ENCODE measurements around the gene FOXP1.
A peak's percentile ranks its signal among the peaks of the same experiment; 100 is the strongest.

Gene FOXP1

DNA sequence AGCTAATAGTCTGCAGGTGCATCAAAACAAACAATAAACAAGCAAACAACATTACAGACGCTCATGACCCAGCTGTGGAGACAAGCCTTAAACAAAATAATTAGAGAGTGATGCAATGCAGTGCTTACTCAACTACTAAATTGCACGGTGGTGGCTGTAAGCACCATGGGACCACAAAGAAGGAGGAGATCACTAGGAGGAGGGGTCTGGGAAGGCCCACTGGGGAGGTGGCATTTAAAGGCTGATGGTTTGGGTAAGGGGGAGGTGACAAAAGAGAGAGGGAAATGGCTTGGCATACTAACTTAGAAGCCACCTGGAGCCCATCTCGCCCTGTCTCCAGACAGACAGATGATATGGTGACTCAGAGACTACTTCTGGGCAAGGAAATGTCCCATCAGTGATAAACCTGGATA is 516.7 kb downstream of the FOXP1 start:
- no peak for DNase-seq (ENCODE audit: low read depth in 2 of 2, low spot score in 1 of 2)

DNA sequence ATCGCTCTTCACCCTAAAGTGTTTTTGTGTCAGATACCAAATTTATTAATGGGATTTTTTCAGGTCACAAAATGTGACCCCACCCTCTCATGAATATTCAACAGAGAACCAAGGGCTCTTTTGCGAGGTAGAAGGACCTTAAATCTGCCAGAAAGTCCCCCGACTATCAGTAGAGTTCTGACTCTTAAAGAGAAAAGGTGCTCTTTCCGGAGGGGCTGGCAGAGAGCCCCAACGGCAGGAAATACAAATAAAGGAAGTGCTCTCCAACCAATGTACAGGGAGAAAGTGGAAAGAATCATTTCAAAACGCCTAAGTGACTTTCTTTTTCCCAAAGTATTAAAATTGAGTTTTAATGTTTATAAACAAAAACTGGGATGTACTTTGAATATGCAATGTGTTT is 517.2 kb downstream of the FOXP1 start:
- DNase-seq (ENCODE audit: low read depth in 2 of 2, low spot score in 1 of 2), result no peak

DNA sequence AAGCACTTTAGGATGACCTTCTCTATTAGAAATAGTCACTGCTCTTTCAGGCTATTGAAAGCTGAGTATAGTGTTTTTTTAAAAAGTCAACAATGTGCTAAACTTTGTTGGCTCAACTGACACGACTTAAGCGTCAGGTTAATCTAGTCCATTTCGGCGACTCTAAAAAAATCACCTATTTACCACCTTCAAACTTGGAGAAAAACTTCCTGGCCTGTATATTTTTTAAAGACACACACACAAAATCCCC is 517.8 kb downstream of the FOXP1 start:
- DNase-seq (ENCODE audit: low read depth in 2 of 2, low spot score in 1 of 2), result no peak

DNA sequence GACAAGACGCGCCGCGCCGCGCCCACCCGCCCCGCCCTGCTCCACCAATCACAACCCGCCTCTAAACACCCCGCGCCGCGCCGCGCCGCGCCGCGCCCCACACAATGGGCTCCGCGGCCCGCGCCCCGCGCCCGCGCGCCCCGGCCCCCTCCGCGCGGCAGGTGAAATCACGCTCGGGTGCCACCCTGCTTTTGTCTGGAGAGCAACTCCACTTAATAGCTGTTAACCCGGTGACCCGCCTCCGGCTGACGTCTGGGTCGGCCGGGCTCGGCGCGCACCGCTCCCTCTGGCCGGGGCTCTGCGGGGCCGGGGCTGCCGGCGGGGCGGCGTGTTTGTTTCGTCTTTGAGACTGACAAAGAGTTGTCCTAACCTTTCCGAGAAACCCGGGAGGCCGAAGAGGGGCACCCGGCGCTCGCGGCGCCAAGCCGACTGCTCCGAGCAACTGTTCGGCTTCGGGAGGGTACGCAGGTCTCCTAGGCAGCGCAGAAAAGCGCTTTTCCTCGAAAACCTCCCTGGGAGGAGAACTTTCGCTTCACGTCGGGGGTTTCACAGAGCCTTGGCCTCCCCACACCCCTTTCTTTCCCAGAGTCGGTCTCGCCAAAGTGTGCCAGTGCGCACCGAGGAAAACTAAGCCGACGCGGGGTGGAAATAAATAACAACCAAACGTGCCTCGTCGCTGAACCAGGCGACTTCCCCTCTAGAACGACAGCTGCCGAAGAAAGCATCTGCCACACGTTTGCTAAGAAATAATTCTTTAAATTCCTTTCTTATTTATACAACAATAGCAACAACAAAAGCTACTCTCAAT is 518.4 kb downstream of the FOXP1 start:
- peak in 1 of 2 donors; percentile 20 for DNase-seq (ENCODE audit: low read depth in 2 of 2, low spot score in 1 of 2)

DNA sequence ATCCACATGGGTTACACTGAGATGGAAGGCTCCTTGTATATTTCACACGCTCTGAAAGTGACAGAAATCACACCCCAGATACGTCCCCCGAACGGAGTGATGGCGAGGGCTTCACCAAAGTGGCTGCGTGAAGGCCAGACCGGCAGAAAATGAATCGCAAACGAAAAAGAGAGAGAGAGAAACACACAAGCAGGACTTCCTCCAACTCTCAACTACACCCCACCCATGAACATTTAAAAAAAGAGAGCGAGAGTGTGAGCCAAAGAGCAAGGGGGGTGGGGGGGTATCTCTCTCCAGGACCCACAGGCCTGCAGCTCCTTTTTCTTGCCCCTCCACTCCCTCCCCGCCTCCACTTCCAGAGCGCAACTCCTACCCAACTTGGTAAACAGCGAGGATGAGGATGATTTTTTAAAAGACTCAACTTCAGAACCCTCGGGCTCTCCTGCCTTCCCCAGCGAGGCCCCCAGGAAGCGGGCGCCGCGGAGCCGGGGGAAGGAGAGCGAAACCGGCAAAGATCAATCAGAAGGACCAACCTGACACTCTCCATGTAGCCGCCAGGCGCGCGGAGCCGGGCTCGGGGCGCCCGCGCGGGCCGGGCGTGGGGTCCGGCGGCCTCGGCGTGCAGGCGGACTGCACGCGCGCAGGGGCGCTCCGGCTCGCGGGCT is 519.1 kb downstream of the FOXP1 start:
- DNase-seq (ENCODE audit: low read depth in 2 of 2, low spot score in 1 of 2), result peak in 1 of 2 donors; percentile 38

DNA sequence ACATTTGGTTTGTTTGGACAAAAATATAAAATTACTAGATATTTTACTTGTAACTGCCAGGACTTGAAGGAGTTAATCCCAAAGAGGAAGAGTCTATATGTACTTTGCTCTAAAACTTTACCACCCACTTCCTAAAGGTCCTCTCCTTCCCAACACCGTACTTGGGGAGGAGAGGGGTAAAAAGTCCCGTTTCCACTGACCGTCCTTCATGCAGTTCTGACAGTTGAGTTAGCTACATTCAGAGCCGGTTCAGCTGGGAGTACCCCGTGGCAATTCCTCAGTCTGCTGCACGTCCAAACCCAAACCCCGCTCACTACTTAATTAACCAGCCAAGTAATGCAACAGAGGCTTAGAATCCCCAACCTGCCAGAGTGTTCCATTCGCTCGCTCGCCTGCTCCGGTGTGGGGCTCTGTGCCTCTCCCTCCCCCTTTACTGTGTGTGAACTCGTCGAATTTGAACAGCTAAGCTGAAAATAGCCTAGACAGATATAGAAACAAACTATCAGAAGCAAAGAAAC is 519.7 kb downstream of the FOXP1 start:
- no peak for DNase-seq (ENCODE audit: low read depth in 2 of 2, low spot score in 1 of 2)

DNA sequence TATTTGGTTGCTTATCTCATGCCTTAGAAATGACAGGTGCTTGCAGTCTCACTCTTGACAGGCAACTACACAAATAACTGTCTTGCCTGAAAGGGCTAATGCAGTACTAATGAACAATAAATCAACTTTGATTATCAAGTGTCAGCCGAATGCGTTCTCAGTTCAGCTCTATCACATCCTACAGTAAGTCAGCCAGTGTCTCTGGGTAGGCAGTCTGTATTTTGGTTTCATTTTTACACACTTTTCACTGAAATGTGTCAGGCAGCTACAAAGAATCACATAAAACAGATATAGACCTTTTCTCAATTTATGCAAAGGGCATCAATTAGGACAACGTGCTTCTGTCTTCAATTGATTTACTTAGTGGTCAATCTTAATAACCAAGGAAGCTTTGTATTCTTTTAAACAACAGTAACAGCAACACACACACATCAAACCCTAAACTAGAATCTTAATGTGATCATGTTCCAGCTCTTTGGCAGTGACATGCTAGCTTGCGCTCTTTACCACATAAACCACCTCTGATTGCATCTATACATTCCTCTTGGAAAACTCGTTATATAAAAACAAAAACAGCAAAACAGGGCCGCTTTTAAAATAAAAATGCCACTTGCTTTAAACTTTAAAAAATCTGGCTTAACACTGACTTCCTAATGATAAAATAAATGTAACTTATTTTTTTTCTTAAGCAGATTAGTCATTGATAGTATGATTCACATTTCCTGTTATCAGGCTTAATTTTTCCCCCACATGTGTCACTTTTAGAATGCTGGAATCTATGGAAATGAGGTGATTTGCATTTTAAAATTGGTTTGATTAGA is 520.4 kb downstream of the FOXP1 start:
- DNase-seq (ENCODE audit: low read depth in 2 of 2, low spot score in 1 of 2), result no peak

DNA sequence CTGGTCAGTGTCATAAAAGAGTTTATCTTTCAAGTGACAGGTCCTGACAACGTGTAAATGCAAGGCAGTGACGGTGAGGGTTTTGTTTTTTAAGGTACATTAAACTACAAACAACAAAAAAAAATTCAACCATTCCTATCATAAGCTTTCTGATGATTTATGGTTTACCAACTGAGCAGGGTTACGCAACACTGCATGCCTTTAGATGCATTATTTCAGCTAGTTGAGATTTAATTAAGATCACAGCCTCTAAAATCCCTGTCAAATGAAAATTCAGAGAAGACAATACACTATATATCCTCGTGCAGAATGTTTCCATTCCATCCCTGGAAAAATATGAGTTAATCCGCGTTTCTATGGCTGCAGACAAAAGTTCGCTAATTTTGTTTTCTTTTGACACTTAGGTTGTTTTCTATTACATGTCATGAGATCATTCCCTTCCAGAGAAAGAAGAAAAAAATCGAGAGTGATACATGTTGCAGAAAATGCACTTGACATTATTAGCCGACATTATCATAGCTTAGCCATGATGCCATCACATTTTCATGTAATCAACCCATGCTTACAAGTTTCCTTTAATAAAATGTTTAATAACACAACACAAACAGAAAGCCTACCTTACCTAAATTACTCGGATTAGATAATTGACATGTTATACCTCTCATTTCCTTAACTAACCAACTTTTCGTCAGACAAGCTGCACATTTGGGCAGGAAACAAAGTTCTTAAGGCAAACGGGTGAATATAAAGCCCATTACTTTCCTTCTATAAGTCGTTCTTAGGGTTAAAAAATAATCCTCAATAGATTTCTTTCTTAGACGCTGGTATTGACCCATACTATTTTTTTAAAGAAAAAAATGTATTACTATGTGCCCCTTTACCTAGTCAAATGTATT is 521.2 kb downstream of the FOXP1 start:
- DNase-seq (ENCODE audit: low read depth in 2 of 2, low spot score in 1 of 2), result no peak

DNA sequence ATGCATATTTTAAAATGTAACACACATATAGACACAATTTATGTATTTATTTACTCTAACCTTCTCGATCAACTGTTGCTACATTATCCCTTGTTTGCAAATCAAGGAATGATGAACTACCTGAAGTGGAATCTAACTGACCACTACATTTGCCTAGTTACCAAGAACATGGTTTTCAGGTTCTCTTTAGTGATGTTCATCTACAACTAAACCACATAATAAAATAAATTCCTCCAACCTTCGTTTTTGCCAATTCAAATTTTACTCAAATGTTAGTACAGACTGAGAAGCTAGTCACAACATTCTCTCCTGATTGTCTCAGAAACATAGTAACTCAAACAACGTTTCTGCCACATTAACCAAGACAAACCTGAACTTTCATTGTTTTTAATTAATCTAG is 521.9 kb downstream of the FOXP1 start:
- DNase-seq (ENCODE audit: low read depth in 2 of 2, low spot score in 1 of 2), result no peak

DNA sequence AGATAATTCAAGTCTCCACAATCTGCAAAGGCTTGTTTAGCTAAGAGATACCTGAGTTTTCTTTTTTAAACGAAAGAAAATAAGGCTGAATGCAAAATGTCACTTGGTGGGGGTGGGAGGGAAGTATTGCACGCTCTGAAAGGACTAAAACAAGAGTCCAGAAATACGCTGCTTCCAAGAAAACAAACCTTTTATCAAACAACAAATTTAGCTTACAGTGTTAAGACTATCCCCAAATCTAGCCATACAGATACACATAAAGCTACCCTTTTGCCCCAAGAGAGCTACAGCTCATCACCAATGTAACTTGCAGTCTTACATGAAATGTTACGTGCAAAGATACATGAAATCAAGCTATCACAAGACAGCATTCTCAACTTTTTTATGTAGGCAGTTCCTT is 522.5 kb downstream of the FOXP1 start:
- DNase-seq (ENCODE audit: low read depth in 2 of 2, low spot score in 1 of 2), result no peak

DNA sequence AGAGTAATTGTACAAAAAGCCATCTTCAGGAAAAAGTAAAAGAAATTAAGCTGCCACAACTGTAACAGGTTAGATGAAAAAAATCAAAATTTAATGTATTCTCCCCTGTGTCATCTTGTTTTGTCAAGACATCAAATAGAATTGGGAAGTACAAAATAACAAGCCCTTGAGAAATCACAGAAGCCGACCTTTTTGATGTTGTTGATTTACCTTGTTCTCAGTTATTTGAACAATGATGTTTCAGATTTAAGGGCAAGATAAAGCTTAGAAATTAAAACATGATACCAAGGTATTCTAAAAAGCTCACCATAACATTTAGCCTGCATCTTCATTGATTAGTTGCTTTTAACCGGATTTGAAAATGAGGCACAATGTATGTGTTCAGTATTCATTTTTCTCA is 523.0 kb downstream of the FOXP1 start:
- DNase-seq (ENCODE audit: low read depth in 2 of 2, low spot score in 1 of 2), result no peak

DNA sequence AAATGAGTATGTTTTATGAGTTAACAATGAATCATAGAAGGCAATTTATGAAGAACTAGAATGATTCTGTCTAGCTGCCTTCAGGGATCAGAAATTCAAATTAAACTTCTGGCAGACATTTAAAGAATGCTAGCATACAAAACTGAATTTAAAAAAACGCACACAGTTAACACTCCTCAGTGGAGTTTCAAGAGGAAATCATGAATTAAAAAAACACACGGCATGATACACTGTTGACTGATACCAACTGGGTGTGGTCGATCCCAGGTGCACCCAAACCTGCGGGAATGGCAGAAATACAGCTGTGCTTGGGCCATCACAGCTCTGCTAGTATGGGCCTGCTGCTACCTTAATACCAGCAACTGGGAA is 526.0 kb downstream of the FOXP1 start:
- no peak for DNase-seq (ENCODE audit: low read depth in 2 of 2, low spot score in 1 of 2)

DNA sequence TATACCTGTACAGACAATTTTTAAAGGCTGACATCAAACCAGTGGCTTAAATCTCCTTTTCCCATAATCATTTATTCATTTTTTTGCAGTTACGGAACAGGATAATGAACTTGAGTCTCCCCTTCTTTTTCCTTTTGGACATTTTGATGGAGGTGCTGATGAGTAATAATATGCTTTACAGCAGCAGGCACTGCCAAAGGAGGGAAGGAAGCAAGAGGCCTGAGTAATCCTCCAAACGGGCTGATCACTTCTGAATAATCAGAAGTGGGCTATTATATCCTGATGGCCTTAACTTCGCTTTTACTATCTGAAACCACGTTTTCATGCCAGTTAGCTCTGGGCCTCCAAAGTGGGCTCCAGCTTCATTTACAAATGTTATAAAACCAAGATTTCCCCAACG is 527.2 kb downstream of the FOXP1 start:
- no peak for DNase-seq (ENCODE audit: low read depth in 2 of 2, low spot score in 1 of 2)

DNA sequence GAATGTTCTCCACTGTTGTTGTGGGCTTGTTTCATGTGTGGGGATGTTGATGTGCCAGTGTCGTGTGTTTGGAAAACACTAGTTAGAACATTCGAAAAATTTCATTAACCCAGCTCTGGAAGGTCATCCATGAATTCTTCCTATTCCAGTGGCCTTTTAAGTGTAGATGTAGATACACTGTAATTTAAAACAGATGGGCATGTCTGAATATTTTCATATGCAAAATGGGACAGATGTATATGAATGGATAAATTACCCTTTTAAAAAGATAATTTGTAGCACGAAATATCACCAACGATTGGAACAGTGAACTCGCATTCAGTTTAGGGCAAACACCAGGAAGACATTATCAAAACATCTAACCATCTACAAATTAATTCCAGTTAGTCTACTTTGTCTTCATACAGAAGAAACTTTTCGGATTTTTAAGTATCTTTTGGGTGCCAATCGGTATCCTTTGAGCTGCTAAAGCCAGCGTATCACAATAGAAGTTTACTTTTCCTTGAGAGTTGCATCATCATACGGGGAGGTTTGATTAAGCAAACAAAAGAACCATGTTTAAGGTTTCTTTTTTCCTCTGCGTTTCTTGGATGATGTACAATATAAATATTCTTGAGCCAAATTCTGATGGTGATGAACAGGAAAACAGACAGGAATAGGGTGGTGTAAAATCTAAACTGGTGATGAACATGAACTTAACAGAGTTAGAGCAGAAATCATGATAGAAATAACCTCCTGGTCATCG is 528.1 kb downstream of the FOXP1 start:
- no peak for DNase-seq (ENCODE audit: low read depth in 2 of 2, low spot score in 1 of 2)

DNA sequence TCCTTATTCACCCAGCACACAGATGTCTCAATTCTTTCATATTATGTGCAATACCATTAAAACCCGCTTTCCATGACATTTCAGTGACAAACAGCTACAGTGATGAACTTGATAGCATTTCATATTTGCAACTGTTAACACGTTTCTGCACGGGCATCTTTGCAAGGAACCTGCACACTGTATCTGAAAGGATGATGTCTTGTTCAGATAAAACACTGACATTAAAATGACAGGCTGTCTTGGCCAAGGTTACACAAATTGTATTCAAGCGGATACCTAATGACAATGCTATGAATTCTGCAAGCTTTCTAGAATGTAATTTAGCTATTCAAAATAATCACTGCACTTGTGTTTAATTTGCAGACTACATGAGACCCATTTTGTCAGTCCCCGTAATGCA is 529.2 kb downstream of the FOXP1 start:
- DNase-seq (ENCODE audit: low read depth in 2 of 2, low spot score in 1 of 2), result no peak

DNA sequence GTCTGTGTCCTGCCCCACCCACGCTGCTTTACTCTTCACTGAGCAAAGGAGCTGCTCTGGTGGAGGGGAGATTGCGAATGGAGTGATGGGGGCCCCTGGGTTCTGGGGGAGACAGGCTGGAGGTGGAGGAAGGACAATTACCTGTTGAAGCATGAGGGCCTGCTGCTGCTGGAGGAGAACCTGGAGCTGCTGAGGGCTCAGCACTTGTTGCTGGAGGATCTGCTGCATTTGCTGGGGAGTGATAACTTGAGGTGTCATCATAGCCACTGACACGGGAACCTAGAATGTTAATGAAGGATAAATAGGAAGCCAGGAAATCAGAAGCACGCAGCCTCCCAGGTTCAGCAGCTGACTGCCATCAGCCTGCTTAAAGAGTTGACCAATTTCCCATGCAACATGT is 530.0 kb downstream of the FOXP1 start:
- no peak for DNase-seq (ENCODE audit: low read depth in 2 of 2, low spot score in 1 of 2)

DNA sequence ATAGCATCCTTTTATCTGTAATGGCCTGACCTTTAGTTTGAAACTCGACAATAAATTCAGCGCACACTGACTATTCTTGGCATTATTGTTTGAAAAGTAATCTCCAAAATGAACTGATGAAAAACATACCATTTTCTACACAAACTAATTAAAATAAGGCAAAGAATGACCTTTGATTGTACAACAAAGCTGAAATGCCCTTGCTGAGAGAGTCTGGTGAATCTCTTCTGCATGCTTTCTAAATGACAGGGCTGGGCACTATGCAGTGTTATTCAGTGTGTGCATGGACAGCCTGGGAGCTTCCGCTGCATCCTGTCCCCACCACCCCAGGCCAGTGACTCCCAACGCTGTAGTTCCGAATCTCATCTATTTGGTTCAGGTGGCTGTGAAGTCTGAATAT is 530.8 kb downstream of the FOXP1 start:
- DNase-seq (ENCODE audit: low read depth in 2 of 2, low spot score in 1 of 2), result no peak

DNA sequence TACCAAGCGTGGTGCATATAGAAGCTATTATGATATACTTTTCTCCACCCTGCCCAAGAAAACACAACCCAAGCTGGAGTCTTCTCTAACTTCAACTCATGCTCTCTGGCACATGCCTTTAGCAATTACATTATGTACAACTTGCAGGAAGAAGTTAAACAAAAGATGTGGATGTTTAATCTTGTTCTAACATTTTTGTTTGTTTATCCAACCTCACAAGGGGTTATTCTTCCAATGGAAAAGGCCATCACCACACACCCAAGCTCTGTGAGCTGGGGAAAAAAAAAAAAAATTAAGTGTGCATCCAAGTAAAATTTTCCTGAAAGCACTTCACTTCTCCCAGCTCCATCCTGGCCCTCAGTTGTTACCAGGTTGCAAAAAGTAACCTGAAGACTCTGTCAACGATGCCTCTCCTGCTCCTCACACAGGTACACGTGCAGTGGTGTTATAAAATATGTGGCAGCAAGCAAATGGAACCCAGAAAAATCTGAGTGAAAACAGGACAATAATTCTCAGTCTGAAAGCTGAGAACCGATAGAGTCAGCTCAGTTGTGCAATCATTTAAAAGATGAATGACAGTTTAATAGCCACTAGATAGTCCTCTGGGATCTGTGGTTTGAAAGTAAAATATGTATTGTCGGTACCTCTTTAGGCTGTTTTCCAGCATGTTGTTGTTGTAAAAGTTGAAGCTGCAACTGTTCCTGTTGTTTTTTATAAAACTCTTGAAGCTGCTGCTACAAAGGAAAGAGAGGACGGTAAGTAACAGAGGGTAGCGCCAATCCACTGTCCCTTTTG is 531.4 kb downstream of the FOXP1 start:
- DNase-seq (ENCODE audit: low read depth in 2 of 2, low spot score in 1 of 2), result no peak

DNA sequence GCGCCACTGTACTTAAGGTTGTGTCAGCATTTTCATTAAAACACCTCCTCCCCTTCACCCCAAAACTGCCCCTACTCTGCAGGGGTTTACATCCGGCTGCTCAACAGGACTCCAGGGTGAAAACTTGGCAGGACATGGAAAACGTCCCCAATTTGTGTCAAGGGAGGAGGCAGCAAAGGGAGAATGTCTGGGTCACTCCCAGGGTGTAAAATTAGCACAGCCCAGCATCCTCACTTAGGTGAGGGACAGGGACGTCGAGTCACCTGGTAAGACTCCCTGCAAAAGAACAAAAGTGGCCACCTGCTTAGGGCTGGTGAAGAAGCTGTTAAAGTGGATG is 532.3 kb downstream of the FOXP1 start:
- no peak for DNase-seq (ENCODE audit: low read depth in 2 of 2, low spot score in 1 of 2)

All from stimulated activated CD8-positive, alpha-beta memory T cell treated with anti-CD3 and anti-CD28 coated beads, Interleukin-4, amount 100 ng/mL, for 4 hours (primary cell).